RCC 7860 (cell line): ENCODE results near the gene EP300.
A peak's percentile ranks its signal among the peaks of the same experiment; 100 is the strongest.

ENCODE experiments used
- DNase-seq: peaks from one replicate; pipeline ENCODE4 v3.0.0-alpha.2; 2015; ENCODE audit warnings: low spot score
- FAIRE-seq: peaks from 2 replicates; lab custom pipeline; 2012; peaks lifted over from hg19 to GRCh38; lab: Jason Lieb, UNC

EP300 gene

GRCh38 chr22:41203118-41203517 lies 110.7 kb downstream of the EP300 start:
- no peak for DNase-seq
- no peak for FAIRE-seq

GRCh38 chr22:41204066-41204465 lies 111.7 kb downstream of the EP300 start:
- no peak for FAIRE-seq
- DNase-seq: no peak

GRCh38 chr22:41204992-41205900 lies 112.9 kb downstream of the EP300 start, which contains the start of gene L3MBTL2:
TSS of gene L3MBTL2 (plus strand) at chr22:41205312. CDS start at chr22:41205363, 51 bp downstream.
- DNase-seq (peak; percentile 88), FAIRE-seq (peak; percentile 89)

GRCh38 chr22:41206719-41207118 lies 114.3 kb downstream of the EP300 start:
- DNase-seq: no peak
- FAIRE-seq: no peak

GRCh38 chr22:41215409-41215808 lies 123.0 kb downstream of the EP300 start:
- FAIRE-seq (no peak), DNase-seq (no peak)

GRCh38 chr22:41215926-41216325 lies 123.5 kb downstream of the EP300 start:
- DNase-seq (no peak), FAIRE-seq (no peak)

- FAIRE-seq (no peak), DNase-seq (no peak)
Observed at GRCh38 chr22:41216984-41217383, 124.6 kb downstream of the EP300 start.

- FAIRE-seq (no peak), DNase-seq (no peak)
Observed at GRCh38 chr22:41217553-41218157, 125.3 kb downstream of the EP300 start.

- FAIRE-seq: no peak
- no peak for DNase-seq
Observed at GRCh38 chr22:41222846-41223507, 130.6 kb downstream of the EP300 start.

GRCh38 chr22:41223535-41223934 lies 131.1 kb downstream of the EP300 start:
- FAIRE-seq: no peak
- no peak for DNase-seq

GRCh38 chr22:41226723-41227655 lies 134.6 kb downstream of the EP300 start:
- FAIRE-seq: no peak
- no peak for DNase-seq

GRCh38 chr22:41229215-41229614 lies 136.8 kb downstream of the EP300 start:
- DNase-seq: no peak
- FAIRE-seq: no peak
